Rectal smooth muscle tissue (tissue), 1 donor: ENCODE results near the gene ANKRD28.
"Not testable (repeated sequence)": the region's sequence is repeated elsewhere in the genome, so short reads cannot be mapped to it uniquely, and the experiment has no call there.

Experiments
- H3K27ac ChIP-seq: one replicate; pipeline ENCODE4 v1.7.0; 2013; ENCODE audit warnings: low read depth, low read length, inconsistent platforms
- H3K27me3 ChIP-seq: one replicate; pipeline ENCODE4 v1.7.0; 2013; ENCODE audit warnings: low read length; ENCODE audit not compliant: control insufficient read depth, insufficient read depth
- H3K36me3 ChIP-seq: one replicate; pipeline ENCODE4 v1.7.0; 2013; ENCODE audit warnings: low read length; ENCODE audit not compliant: control insufficient read depth, insufficient read depth
- H3K4me1 ChIP-seq: one replicate; pipeline ENCODE4 v1.7.0; 2013; ENCODE audit warnings: low read length; ENCODE audit not compliant: control insufficient read depth, insufficient read depth
- H3K4me3 ChIP-seq: one replicate; pipeline ENCODE4 v1.7.0; 2013; ENCODE audit warnings: low read length
- H3K9ac ChIP-seq: one replicate; pipeline ENCODE4 v1.7.0; 2013; ENCODE audit warnings: low read length

The ANKRD28 gene

GRCh38 chr3:15797642-15798303 lies at the start of gene ANKRD28:
ANKRD28 (minus strand) TSS chr3:15797979; CDS start chr3:15796521, 1,458 bp downstream.
- peaks cover 10% of the 10 kb centered on the region for H3K4me1 ChIP-seq

DNA sequence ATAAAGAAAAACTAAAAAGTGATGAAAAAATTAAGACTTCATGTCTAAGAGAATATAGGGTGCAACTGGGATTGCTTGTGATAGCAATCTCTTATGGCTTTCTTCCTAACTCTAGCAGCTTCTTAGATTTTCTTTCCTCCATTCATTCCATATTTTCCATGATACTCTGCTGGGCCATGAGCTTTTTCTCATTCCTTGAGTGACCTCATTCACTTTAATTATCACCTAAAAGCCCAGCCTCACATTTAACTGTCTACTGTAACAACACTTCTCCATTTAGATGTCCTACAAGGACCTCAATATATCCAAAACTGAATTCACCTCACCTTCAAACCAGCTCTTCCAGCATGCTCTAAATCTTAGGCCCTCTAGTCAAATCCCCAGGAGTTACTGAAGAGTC lies 49.5 kb upstream of the ANKRD28 start:
- Histone ChIP-seq H3K4me3 (no peak overlapping the region), H3K9ac (no peak overlapping the region), H3K27ac (no peak overlapping the region), H3K36me3 (no peaks in the 10 kb centered on the region), H3K27me3 (no peaks in the 10 kb centered on the region), H3K4me1 (no peaks in the 10 kb centered on the region)

More at GRCh38 chr3:15797642-15798303, at the start of gene ANKRD28:
- no peaks in the 10 kb centered on the region for H3K27me3 ChIP-seq
- no peaks in the 10 kb centered on the region for H3K36me3 ChIP-seq
- peak within 1 kb of the TSS; percentile 72 for H3K27ac ChIP-seq
- H3K9ac ChIP-seq = no peak within 1 kb of the TSS
- H3K4me3 ChIP-seq = peak within 1 kb of the TSS; percentile 55

DNA sequence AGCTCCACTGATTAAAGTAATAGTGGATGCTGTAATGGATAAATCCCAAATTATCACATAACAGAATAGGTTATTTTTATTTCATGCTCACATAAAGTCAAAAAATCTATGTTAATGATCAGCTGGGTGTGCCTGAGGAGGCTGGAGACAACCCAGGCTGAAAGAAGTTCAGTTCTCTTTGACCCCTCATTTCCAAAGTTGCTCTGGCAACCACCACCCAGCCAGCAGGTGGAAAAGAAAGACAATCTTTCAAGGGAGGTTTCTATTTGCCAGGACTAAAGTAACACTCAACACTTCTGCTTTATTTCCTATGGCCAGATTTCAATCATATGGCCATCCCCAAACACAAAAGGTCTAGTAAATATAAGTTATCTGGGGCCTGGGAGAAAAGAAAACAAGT lies 48.8 kb upstream of the ANKRD28 start:
- Histone ChIP-seq H3K4me3 (no peak overlapping the region), H3K9ac (no peak overlapping the region), H3K27ac (no peak overlapping the region), H3K36me3 (no peaks in the 10 kb centered on the region), H3K4me1 (no peaks in the 10 kb centered on the region), H3K27me3 (no peaks in the 10 kb centered on the region)

- H3K36me3 ChIP-seq = no peaks in the 10 kb centered on the region
Observed at GRCh38 chr3:15845475-15845874, 47.7 kb upstream of the ANKRD28 start.

DNA sequence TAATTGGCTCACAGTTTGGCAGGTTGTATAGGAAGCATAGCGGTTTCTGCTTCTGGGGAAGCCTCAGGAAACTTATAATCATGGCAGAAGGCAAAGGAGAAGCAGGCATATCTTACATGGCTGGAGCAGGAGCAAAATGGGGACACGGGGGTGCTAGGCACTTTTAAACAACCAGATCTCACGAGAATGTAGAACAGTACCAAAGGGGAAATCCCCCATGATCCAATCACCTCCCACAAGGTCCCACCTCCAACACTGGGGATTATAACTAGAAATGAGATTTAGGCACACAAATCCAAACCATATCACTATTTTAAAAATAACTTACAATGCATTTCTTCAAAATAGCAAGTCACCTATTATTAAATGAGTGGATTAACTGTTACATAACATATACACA lies 47.1 kb upstream of the ANKRD28 start:
- H3K4me1 ChIP-seq = no peaks in the 10 kb centered on the region
- H3K4me3 ChIP-seq = no peak overlapping the region
- no peak overlapping the region for H3K9ac ChIP-seq
- H3K27ac ChIP-seq = no peak overlapping the region
- no peaks in the 10 kb centered on the region for H3K27me3 ChIP-seq
- no peaks in the 10 kb centered on the region for H3K36me3 ChIP-seq

More at GRCh38 chr3:15845475-15845874, 47.7 kb upstream of the ANKRD28 start:
- Histone ChIP-seq H3K9ac (no peak overlapping the region), H3K27ac (no peak overlapping the region), H3K4me1 (no peaks in the 10 kb centered on the region), H3K27me3 (no peaks in the 10 kb centered on the region), H3K4me3 (no peak overlapping the region)

DNA sequence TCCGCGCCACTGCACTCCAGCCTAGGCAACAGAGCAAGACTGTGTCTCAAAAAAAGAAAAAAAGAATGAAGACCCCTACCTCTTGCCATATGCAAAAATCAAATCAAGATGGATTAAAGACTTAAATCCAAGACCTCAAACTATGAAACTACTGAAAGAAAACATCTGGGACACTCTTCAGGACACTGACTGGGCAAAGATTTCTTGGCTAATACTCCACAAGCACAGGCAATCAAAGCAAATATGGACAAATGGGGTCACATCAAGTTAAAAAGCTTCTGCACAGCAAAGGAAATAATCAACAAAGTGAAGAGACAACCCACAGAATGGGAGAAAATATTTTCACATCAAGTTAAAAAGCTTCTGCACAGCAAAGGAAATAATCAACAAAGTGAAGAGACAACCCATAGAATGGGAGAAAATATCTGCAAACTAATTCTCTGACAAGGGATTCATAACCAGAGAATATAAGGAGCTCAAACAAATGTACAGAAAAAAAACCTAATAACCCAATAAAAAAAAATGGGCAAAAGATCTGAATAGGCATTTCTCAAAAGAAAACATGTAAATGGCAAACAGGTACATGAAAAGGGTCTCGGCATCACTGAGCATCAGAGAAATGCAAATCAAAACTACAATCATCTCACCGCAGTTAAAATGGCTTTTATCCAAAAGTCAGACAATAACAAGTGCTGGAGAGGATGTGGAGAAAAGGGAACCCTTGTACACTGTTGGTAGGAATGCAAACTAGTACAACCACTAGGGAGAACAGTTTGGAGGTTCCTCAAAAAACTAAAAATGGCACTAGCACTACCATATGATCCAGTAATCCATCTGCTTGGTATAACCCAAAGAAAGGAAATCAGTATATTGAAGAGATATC lies 43.6 kb upstream of the ANKRD28 start:
- not testable (repeated sequence) for H3K4me1 ChIP-seq, H3K36me3 ChIP-seq, H3K4me3 ChIP-seq, H3K9ac ChIP-seq, H3K27ac ChIP-seq, H3K27me3 ChIP-seq

DNA sequence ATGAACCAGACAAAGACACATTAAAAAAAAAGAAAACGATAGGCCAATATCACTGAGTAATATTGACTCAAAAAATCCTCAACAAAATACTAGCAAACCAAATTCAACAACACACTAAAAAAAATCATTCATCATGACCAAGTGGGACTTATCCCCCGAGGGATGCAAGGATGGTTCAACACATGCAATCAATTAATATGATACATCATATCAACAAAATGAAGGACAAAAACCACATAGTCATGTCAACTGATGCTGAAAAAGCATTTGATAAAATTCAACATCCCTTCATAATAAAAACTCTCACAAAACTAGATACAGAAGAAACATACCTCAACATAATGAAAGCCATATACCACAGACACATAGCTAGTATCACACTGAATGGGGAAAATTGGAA lies 41.8 kb upstream of the ANKRD28 start:
- no peaks in the 10 kb centered on the region for H3K4me1 ChIP-seq

GRCh38 chr3:15831927-15832326 lies 34.1 kb upstream of the ANKRD28 start:
- Histone ChIP-seq H3K27me3 (no peaks in the 10 kb centered on the region), H3K27ac (no peak overlapping the region), H3K9ac (no peak overlapping the region), H3K4me1 (no peaks in the 10 kb centered on the region), H3K36me3 (no peaks in the 10 kb centered on the region), H3K4me3 (no peak overlapping the region)

More for the DNA sequence above, 41.8 kb upstream of the ANKRD28 start:
- Histone ChIP-seq H3K36me3 (no peaks in the 10 kb centered on the region), H3K9ac (no peak overlapping the region), H3K27me3 (no peaks in the 10 kb centered on the region), H3K27ac (no peak overlapping the region), H3K4me3 (no peak overlapping the region)

DNA sequence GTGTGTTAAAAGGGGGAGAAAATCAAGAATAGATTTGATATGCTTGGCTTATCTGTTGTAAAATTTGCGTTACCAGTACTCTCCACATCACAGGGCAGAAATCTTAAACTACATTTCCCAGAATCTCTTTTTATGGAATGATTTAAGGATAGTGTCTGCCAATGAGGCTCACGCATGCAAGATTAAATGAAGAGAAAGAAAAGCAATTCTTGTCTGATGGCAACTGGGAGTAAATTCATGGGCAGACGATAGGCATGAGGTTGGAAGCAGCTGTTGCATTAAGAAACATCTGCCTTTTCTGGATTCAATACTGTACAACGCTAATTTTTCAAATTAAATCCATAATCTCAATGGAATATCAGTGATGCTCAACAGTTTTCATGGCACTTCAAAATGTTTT lies 27.2 kb upstream of the ANKRD28 start:
- Histone ChIP-seq H3K4me1 (no peaks in the 10 kb centered on the region), H3K4me3 (no peak overlapping the region), H3K9ac (no peak overlapping the region), H3K36me3 (no peaks in the 10 kb centered on the region), H3K27ac (no peak overlapping the region), H3K27me3 (no peaks in the 10 kb centered on the region)

DNA sequence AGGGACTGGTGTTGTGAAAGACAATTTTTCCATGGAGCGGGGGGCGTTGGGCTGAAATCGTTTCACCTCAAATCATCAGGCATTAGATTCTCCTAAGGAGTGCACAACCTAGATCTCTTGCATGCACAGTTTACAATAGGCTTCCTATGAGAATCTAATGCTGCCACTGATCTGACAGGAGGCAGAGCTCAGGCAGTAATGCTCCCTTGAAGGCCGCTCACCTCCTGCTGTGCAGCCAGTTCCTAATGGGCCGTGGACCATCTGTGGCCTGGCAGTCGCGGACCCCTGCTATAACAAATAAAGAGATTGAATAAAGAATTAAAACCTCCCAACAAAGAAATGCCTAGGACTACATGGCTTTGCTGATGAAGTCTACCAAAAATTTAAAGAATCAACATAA lies 25.3 kb upstream of the ANKRD28 start:
- H3K4me3 ChIP-seq = no peak overlapping the region
- no peaks in the 10 kb centered on the region for H3K36me3 ChIP-seq
- H3K27me3 ChIP-seq = no peaks in the 10 kb centered on the region
- no peaks in the 10 kb centered on the region for H3K4me1 ChIP-seq
- no peak overlapping the region for H3K27ac ChIP-seq
- H3K9ac ChIP-seq = no peak overlapping the region

DNA sequence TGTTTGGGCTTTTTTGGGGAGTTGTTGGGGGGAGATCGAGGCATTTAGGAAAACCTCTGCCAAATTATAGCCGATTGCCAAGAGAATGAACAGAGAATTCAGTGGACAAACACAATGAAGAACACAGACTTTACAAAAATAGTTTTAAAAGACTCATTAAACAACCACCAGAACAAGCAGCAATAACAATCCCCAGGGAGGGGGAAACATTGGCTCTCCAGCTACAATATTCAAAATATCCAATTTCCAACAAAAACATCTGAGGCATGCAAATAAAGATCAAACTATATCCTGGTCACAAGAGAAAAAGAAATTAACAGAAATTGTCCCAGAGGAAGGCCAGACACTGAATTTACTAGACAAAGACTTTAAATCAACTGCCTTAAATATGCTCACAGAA lies 24.5 kb upstream of the ANKRD28 start:
- no peaks in the 10 kb centered on the region for H3K27me3 ChIP-seq
- no peak overlapping the region for H3K27ac ChIP-seq
- no peak overlapping the region for H3K9ac ChIP-seq

GRCh38 chr3:15820911-15821310 lies 23.1 kb upstream of the ANKRD28 start:
- no peaks in the 10 kb centered on the region for H3K4me1 ChIP-seq
- no peak overlapping the region for H3K4me3 ChIP-seq
- no peak overlapping the region for H3K9ac ChIP-seq
- H3K27ac ChIP-seq = no peak overlapping the region
- no peaks in the 10 kb centered on the region for H3K36me3 ChIP-seq
- no peaks in the 10 kb centered on the region for H3K27me3 ChIP-seq

More for the DNA sequence above, 24.5 kb upstream of the ANKRD28 start:
- Histone ChIP-seq H3K4me1 (no peaks in the 10 kb centered on the region), H3K36me3 (no peaks in the 10 kb centered on the region), H3K4me3 (no peak overlapping the region)
